CD4-positive, alpha-beta T cell treated with Interleukin-17A for 1 hour (primary cell): ENCODE measurements around the gene HACE1.

ENCODE experiments used
- DNase-seq: peaks from one replicate; pipeline ENCODE4 v3.0.0-alpha.2; 2020

Gene HACE1

GRCh38 chr6:104728448-104728847, 131.3 kb downstream of the HACE1 start:
- no peak for DNase-seq

- DNase-seq: no peak
Measured at GRCh38 chr6:104718672-104719071, 141.0 kb downstream of the HACE1 start.

- no peak for DNase-seq
Measured at GRCh38 chr6:104716858-104717257, 142.9 kb downstream of the HACE1 start.

- no peak for DNase-seq
Measured at GRCh38 chr6:104714796-104715195, 144.9 kb downstream of the HACE1 start.

GRCh38 chr6:104713982-104714381, 145.7 kb downstream of the HACE1 start:
- DNase-seq: no peak

- no peak for DNase-seq
Measured at GRCh38 chr6:104711371-104711770, 148.3 kb downstream of the HACE1 start.

- DNase-seq: no peak
Measured at GRCh38 chr6:104710543-104711335, 149.0 kb downstream of the HACE1 start.

GRCh38 chr6:104705916-104706442, 153.7 kb downstream of the HACE1 start:
- DNase-seq: no peak

- DNase-seq: peak; percentile 59
Measured at GRCh38 chr6:104705095-104705707, 154.5 kb downstream of the HACE1 start.

- DNase-seq: no peak
Measured at GRCh38 chr6:104704191-104704590, 155.5 kb downstream of the HACE1 start.

- DNase-seq: no peak
Measured at GRCh38 chr6:104702126-104702841, 157.4 kb downstream of the HACE1 start.

- no peak for DNase-seq
Measured at GRCh38 chr6:104700371-104701185, 159.1 kb downstream of the HACE1 start.

GRCh38 chr6:104699593-104700329, 160.0 kb downstream of the HACE1 start:
- DNase-seq: no peak

- DNase-seq: no peak
Measured at GRCh38 chr6:104698979-104699378, 160.7 kb downstream of the HACE1 start.

- DNase-seq: no peak
Measured at GRCh38 chr6:104692008-104692407, 167.7 kb downstream of the HACE1 start.

- no peak for DNase-seq
Measured at GRCh38 chr6:104689551-104690205, 170.0 kb downstream of the HACE1 start.

- no peak for DNase-seq
Measured at GRCh38 chr6:104688283-104688969, 171.3 kb downstream of the HACE1 start.

GRCh38 chr6:104686550-104687175, 173.1 kb downstream of the HACE1 start:
- no peak for DNase-seq

- no peak for DNase-seq
Measured at GRCh38 chr6:104685871-104686549, 173.7 kb downstream of the HACE1 start.
